Activated gamma-delta T cell treated with anti-CD3 and anti-CD28 coated beads, Interleukin-2, amount 50 U/mL, for 16 hours (primary cell): Measurements from ENCODE around the gene OR51B4.
"Not testable (repeated sequence)": the region's sequence is repeated elsewhere in the genome, so short reads cannot be mapped to it uniquely, and the experiment has no call there.

Source experiments
- DNase-seq: peaks from one replicate; pipeline ENCODE4 v3.0.0-alpha.2; 2020; ENCODE audit warnings: low read depth

OR51B4 gene

DNA sequence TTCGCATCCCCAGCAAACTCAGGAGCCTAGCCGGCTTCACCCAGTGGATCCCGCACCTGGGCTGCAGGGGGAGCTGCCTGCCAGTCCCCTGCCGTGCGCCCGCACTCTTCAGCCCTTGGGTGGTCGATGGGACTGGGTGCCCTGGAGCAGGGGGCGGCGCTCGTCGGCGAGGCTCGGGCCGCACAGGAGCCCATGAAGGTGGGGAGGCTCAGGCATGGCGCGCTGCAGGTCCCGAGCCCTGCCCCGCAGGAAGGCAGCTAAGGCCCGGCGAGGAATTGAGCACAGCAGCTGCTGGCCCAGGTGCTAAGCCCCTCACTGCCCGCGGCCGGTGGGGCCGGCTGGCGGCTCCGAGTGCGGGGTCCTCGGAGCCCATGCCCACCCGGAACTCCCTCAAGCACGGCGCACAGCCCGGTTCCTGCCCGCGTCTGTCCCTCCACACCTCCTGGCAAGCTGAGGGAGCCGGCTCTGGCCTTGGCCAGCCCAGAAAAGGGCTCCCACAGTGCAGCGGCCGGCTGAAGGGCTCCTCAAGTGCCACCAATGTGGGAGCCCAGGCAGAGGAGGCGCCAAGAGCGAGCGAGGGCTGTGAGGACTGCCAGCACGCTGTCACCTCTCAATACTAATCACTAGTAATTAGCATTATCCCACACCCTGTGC, 7.3 kb downstream of the OR51B4 start:
- DNase-seq, result not testable (repeated sequence)

- DNase-seq, result no peak
These were observed 8.7 kb downstream of the OR51B4 start for GRCh38 chr11:5293028-5293427.

DNA sequence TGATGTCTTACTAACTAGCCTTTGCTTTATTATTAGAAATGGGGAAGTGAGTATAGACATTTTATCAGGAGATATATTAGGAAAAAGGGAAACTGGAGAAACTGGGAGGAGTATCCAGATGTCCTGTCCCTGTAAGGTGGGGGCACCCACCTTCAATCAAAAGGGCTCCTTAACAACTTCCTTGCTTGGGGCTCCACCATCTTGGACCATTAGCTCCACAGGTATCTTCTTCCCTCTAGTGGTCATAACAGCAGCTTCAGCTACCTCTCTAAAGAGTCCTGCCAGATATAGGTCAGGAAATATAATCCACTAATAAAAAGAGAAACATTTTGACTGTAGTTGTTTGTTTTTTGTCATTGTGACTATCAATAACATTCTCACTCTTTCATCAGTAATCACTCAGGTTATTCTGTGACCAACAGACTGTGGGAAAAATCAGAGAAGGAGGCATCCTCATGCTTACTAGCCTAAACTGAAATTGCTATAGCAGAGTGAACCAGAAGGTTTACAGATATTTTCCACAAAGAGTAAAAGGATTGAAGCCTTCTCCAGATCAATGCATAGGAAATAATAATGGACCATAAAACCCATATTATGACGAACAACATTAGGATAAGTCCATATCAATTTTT, 10.4 kb downstream of the OR51B4 start:
- DNase-seq, result no peak

GRCh38 chr11:5290106-5290505, 11.6 kb downstream of the OR51B4 start:
- no peak for DNase-seq

GRCh38 chr11:5289696-5290095, 12.1 kb downstream of the OR51B4 start:
- DNase-seq, result no peak

DNA sequence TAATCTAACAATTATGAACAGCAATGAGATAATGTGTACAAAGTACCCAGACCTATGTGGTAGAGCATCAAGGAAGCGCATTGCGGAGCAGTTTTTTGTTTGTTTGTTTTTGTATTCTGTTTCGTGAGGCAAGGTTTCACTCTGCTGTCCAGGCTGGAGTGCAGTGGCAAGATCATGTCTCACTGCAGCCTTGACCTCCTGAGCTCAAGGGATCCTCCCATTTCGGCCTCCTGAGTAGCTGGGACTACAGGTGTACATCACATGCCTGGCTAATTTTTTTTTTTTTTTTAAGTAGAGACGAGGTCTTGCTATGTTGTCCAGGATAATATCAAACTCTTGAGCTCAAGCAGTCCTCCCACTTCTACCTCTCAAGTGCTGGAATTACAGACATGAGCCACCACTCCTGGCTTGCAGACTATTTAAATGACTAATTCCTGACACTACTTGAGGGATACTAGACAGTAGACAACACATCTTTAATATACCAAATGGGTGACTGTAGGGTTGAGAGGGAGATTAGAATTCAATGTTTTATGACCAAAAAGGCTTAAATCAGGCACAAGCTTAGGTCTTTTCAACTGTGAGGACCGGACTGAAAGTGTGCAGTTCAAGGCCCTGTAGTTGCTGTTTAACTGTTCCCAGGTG, 12.7 kb downstream of the OR51B4 start:
- no peak for DNase-seq

DNA sequence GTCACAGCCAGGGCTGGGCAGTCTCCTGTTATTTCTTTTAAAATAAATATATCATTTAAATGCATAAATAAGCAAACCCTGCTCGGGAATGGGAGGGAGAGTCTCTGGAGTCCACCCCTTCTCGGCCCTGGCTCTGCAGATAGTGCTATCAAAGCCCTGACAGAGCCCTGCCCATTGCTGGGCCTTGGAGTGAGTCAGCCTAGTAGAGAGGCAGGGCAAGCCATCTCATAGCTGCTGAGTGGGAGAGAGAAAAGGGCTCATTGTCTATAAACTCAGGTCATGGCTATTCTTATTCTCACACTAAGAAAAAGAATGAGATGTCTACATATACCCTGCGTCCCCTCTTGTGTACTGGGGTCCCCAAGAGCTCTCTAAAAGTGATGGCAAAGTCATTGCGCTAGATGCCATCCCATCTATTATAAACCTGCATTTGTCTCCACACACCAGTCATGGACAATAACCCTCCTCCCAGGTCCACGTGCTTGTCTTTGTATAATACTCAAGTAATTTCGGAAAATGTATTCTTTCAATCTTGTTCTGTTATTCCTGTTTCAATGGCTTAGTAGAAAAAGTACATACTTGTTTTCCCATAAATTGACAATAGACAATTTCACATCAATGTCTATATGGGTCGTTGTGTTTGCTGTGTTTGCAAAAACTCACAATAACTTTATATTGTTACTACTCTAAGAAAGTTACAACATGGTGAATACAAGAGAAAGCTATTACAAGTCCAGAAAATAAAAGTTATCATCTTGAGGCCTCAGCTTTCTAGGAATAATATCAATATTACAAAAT, 13.4 kb downstream of the OR51B4 start:
- DNase-seq, result no peak

DNA sequence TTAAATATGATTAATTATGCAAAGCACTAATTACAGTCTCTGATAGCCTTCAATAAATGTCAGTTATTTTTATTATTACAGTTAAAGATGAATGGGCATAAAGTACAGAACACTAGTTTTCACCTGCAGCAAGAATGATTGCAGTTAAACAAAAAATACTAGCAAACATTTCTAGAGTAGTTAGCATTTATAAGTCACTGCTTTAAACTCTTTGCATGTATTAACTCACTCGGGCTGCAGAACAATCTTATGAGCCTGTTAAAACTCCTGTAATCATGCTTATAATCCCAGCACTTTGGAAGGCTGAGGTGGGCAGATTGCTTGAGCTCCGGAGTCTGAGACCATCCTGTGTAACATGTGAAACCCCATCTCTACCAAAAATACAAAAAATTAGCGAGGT, 14.8 kb downstream of the OR51B4 start:
- DNase-seq, result no peak

DNA sequence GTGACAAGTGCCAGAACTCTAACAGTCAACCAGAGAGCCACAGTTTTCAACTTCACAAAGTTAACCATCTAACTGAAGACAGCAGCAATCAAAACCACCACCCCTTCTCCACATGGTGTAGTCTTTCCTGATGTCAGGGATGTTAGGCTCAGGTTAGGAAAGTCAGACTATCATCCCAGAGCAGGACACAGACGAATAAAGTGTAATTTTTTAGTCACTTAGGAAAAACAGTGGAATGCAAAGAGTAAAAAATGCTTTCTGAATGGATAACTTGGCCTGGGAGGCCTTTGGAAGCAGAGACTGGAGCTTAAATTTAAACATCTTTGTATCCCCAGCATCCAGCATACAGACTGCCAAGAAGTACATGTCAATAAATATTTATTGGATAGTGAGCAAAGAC, 15.4 kb downstream of the OR51B4 start:
- no peak for DNase-seq

DNA sequence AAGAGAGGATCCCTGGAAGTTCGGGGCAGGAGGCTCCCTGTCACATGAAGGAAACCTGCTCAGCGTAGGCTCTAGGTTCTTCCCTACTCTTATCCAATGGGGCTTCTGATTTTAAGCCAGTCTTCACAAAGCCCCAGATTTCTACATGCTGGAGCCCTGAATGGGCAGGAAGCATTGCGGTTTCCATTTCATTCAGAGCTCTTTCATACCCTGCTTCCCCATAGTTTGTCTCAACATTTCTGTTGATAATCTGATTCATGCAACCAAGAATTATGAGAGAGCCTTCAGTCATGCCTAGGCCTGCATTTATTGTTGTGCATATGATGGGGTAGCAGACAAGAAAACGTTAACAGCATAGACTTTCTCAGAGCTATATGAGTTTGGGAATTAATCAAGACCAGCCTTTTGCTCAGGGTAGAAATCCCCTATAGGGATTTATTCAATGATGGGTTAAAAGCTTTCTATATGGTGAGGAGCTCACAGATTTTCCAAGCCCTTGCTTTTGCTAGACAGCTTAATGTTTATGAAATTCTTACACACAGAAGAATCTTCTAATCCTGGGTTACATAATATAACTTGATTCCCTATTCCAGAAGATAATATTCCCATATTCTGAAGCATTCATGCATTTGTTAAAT, 15.9 kb downstream of the OR51B4 start:
- DNase-seq, result no peak

- DNase-seq, result no peak
These were observed 17.1 kb downstream of the OR51B4 start for GRCh38 chr11:5284637-5285036.

DNA sequence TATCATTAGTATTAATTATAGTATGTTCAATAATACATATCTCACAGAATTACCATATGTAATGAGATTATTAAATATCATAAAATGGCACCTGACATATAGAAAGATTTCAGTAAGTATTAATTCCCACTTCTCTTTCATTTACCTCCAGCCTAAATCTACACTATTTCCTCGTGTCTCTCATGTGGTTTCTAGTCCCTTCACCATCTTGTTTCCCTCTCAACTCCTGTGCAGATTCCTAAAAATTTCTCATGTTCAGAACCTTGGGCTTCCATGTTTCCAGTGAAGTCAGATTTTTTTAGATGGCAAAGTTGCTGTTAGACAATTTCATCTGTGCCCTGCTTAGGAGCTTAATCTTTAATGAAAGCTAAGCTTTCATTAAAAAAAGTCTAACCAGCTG, 17.9 kb downstream of the OR51B4 start:
- no peak for DNase-seq

GRCh38 chr11:5283086-5283485, 18.7 kb downstream of the OR51B4 start:
- no peak for DNase-seq

DNA sequence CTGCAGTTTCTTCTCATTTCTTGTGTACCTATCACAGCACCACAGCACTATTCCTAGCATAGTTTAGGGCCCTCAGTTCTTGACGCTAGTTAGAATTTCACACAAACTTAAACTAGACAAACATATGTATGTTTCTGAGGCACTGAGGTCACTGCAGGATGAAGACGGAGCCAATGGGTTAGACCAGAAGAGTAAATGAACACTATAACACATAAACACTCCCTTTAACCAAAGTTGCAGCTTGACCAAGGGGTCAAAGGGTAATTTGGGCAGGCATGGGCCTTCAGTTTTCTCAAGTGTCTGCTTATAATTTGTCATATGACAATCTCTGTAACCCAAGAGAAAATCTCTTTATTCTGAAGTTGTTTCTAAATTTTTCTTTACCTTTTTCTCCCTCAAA, 19.1 kb downstream of the OR51B4 start:
- no peak for DNase-seq

DNA sequence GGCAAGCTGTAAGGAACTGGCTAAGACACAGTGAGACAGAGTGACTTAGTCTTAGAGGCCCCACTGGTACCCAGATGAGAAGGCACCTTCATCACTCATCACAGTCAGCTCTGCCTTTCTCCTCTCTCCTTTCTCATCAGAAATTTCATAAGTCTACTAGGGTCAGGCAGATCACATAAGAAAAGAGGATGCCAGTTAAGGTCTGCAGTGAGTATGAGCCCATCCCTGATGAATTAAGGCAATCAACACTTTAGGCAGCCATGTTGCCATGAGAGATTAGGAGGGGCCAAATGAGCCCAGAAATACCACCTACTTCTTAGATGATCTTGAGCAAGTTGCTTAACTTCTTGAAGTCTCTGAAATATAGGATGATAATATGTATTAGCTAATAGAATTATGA, 20.1 kb downstream of the OR51B4 start:
- DNase-seq, result no peak

- no peak for DNase-seq
These were observed 21.1 kb downstream of the OR51B4 start for GRCh38 chr11:5280582-5281102.

DNA sequence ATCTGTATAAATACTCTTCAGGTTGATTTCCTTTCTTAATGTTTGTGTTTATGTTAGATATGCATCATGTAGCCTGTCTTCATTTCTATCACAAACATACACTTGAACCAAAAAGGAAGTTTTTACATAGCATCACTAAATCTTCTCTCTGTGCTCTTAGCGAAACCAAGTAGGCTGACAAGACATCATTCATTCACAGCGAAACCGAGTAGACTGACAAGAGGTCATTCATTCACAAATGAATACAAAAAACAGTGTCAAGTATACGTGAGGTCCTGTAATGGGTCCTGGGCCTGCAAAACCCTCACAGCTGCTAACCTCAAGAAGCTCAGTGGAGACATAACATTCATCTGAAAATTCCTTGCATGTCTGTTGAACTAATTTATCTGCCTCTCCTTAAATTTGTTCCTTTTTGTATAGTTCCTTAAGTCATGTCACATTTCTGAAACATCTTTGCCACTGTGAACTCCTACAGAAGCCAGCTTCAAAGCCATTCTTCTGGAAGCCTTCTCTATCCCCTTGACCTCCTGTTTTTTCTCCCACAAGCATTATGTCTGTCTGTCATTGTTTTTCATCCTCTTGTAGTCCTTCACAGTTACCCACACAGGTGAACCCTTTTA, 22.2 kb downstream of the OR51B4 start:
- no peak for DNase-seq

DNA sequence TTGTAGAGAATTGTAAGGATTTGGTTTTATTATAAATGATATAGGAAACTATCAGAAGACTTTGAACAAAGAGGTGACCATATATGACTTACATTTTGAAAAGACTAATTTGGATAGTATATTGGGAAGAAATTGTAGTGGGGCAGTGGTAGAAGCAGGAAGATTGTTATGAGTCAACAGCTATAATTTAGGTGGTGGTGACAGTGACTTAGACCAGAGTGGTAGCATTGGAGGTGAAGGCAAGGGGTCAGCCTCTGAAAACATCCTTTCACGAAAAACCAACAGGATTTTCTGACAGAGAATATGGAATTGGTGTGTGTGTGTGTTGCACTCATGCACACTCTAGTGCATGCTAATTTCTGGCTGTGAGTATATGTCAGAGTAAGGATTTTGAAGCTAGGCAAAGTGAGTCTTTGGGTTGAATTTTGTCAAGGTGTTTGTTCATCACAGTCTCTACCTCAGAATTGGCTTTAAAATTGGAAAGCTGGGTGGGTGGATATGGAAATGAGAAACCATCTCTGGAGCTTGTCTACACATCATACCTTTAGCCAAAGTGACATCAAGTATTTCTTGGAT, 23.9 kb downstream of the OR51B4 start:
- DNase-seq, result no peak

- no peak for DNase-seq
These were observed 25.0 kb downstream of the OR51B4 start for GRCh38 chr11:5276697-5277096.

- no peak for DNase-seq
These were observed 26.2 kb downstream of the OR51B4 start for GRCh38 chr11:5275369-5276110.

DNA sequence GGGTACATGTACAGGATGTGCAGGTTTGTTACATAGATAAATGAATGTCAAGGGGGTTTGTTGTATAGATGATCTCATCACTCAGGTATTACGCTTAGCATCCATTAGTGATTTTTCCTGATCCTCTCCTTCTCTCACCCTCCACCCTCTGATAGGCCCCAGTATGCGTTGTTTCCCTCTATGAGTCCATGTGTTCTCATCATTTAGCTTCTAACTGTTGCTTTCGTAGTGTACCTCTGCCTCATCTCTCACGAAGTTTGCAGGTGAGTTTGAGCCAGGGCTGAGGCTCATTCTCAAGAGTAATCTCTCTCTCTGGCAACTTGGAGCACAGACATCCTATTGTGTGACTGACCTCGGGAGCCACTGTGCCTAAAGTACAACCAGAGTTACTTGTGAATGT, 27.4 kb downstream of the OR51B4 start:
- DNase-seq, result no peak
